NCI-H128 (cell line): ENCODE results near the gene SPATA2.
"Not testable (repeated sequence)": the region's sequence is repeated elsewhere in the genome, so short reads cannot be mapped to it uniquely, and the experiment has no call there.

Experiments used
- DNase-seq: peaks from one replicate; lab custom pipeline; 2025; ENCODE audit not compliant: unreplicated experiment; lab: John Stamatoyannopoulos, UW

The SPATA2 gene

GRCh38 chr20:49861232-49861631, 54.1 kb downstream of the SPATA2 start:
- DNase-seq: not testable (repeated sequence)

GRCh38 chr20:49859807-49860206, 55.5 kb downstream of the SPATA2 start:
- no peak for DNase-seq

- DNase-seq: no peak
Observed at GRCh38 chr20:49859011-49859410, 56.3 kb downstream of the SPATA2 start.

- DNase-seq: no peak
Observed at GRCh38 chr20:49858076-49858585, 57.2 kb downstream of the SPATA2 start.

- DNase-seq: no peak
Observed at GRCh38 chr20:49856904-49857303, 58.4 kb downstream of the SPATA2 start.

GRCh38 chr20:49854190-49854875, 61.0 kb downstream of the SPATA2 start:
- no peak for DNase-seq

- DNase-seq: no peak
Observed at GRCh38 chr20:49853640-49854039, 61.7 kb downstream of the SPATA2 start.
